Endothelial cell (in vitro differentiated cells): ENCODE results near the gene MFSD2B. TPM values are rescaled to one million over a fixed set of nuclear protein-coding genes. Genes with fewer than 3 reads are reported as not detected.
"Not testable (repeated sequence)": the region's sequence is repeated elsewhere in the genome, so short reads cannot be mapped to it uniquely, and the experiment has no call there.

ENCODE experiments used
- DNase-seq: peaks from one replicate; pipeline ENCODE4 v3.0.0; 2021; ENCODE audit warnings: low spot score
- H3K27ac Mint-ChIP-seq: one replicate; pipeline ENCODE4 v1.8.0; 2021; ENCODE audit warnings: mixed read lengths, inconsistent platforms; ENCODE audit not compliant: unreplicated experiment
- H3K27me3 Mint-ChIP-seq: one replicate; pipeline ENCODE4 v1.8.0; 2021; ENCODE audit warnings: mild to moderate bottlenecking, moderate library complexity, mixed read lengths, inconsistent platforms; ENCODE audit not compliant: unreplicated experiment
- H3K36me3 Mint-ChIP-seq: one replicate; pipeline ENCODE4 v1.8.0; 2021; ENCODE audit warnings: mild to moderate bottlenecking, low read depth, mixed read lengths, inconsistent platforms; ENCODE audit not compliant: unreplicated experiment
- H3K4me1 Mint-ChIP-seq: one replicate; pipeline ENCODE4 v1.8.0; 2021; ENCODE audit warnings: mild to moderate bottlenecking, mixed read lengths, inconsistent platforms; ENCODE audit not compliant: unreplicated experiment
- H3K4me3 Mint-ChIP-seq: one replicate; pipeline ENCODE4 v1.8.0; 2021; ENCODE audit warnings: mild to moderate bottlenecking, mixed read lengths, inconsistent platforms; ENCODE audit not compliant: unreplicated experiment
- H3K9me3 Mint-ChIP-seq: one replicate; pipeline ENCODE4 v1.8.0; 2021; ENCODE audit warnings: mixed read lengths, inconsistent platforms; ENCODE audit not compliant: unreplicated experiment
- CTCF ChIP-seq: fragments of 200-600 bp; sonication (generic); IDR thresholded peaks from one replicate; pipeline ENCODE4 v1.5.0; 2021; ENCODE audit warnings: antibody characterized with exemption; ENCODE audit not compliant: unreplicated experiment
- total RNA-seq: library from RNA; stranded (reverse); fragmentation: NEBNext Ultra II Directional; extraction: Animal tissue kit (Norgen Biotek cat#: 25700); gene quantifications from one replicate; pipeline ENCODE4 v1.2.1, GENCODE V29; 2021; ENCODE audit not compliant: unreplicated experiment

Gene MFSD2B
- total RNA-seq, 1 donor from 2014 or later: not detected

GRCh38 chr2:24040511-24040910, 30.6 kb downstream of the MFSD2B start:
- H3K27me3 Mint-ChIP-seq: peaks cover 2% of the 10 kb centered on the region
- TF ChIP-seq CTCF: no peak
- H3K9me3 Mint-ChIP-seq: no peaks in the 10 kb centered on the region
- no peak for DNase-seq
- H3K36me3 Mint-ChIP-seq: peaks cover 10% of the 10 kb centered on the region
- H3K27ac Mint-ChIP-seq: no peak overlapping the region
- no peak overlapping the region for H3K4me3 Mint-ChIP-seq
- H3K4me1 Mint-ChIP-seq: peaks cover 3% of the 10 kb centered on the region

- H3K9me3 Mint-ChIP-seq, H3K27me3 Mint-ChIP-seq, H3K27ac Mint-ChIP-seq, H3K4me3 Mint-ChIP-seq, H3K36me3 Mint-ChIP-seq, DNase-seq: not testable (repeated sequence)
- H3K4me1 Mint-ChIP-seq: peaks cover 19% of the 10 kb centered on the region
These were observed 33.2 kb downstream of the MFSD2B start for GRCh38 chr2:24043133-24043532.

GRCh38 chr2:24045511-24046508, 35.9 kb downstream of the MFSD2B start:
- no peak overlapping the region for H3K27ac Mint-ChIP-seq
- no peak for DNase-seq
- H3K9me3 Mint-ChIP-seq: no peaks in the 10 kb centered on the region
- peaks cover 7% of the 10 kb centered on the region for H3K36me3 Mint-ChIP-seq
- no peak for TF ChIP-seq CTCF
- peak overlapping the region; percentile 99 for H3K4me3 Mint-ChIP-seq
- H3K4me1 Mint-ChIP-seq: peaks cover 19% of the 10 kb centered on the region
- H3K27me3 Mint-ChIP-seq: peaks cover 3% of the 10 kb centered on the region

- no peak for DNase-seq
- H3K36me3 Mint-ChIP-seq: peaks cover 7% of the 10 kb centered on the region
- TF ChIP-seq CTCF: no peak
- H3K4me1 Mint-ChIP-seq: peaks cover 19% of the 10 kb centered on the region
- peak overlapping the region; percentile 99 for H3K4me3 Mint-ChIP-seq
- no peak overlapping the region for H3K27ac Mint-ChIP-seq
- H3K27me3 Mint-ChIP-seq: peaks cover 3% of the 10 kb centered on the region
- no peaks in the 10 kb centered on the region for H3K9me3 Mint-ChIP-seq
These were observed 36.7 kb downstream of the MFSD2B start for GRCh38 chr2:24046599-24046929.

GRCh38 chr2:24046930-24047702, 37.2 kb downstream of the MFSD2B start, which contains the start of gene WDCP:
TSS of gene WDCP (minus strand) at chr2:24047391. CDS start at chr2:24039494, 7,897 bp downstream.
- peak; percentile 83 for DNase-seq
- H3K36me3 Mint-ChIP-seq: peaks cover 7% of the 10 kb centered on the region
- peaks cover 3% of the 10 kb centered on the region for H3K27me3 Mint-ChIP-seq
- peaks cover 19% of the 10 kb centered on the region for H3K4me1 Mint-ChIP-seq
- H3K27ac Mint-ChIP-seq: peak within 1 kb of the TSS; percentile 82
- no peaks in the 10 kb centered on the region for H3K9me3 Mint-ChIP-seq
- peak within 1 kb of the TSS; percentile 99 for H3K4me3 Mint-ChIP-seq
- TF ChIP-seq CTCF: no peak
